GM20000 (cell line): Measurements from ENCODE around the gene KISS1R.
A peak's percentile ranks its signal among the peaks of the same experiment; 100 is the strongest.

Experiments
- DNase-seq: peaks from one replicate; pipeline ENCODE4 v3.0.0; 2012; ENCODE audit warnings: low spot score
- TF ChIP-seq, protein P1 (sequence below): IDR thresholded peaks from 2 replicates; pipeline ENCODE4 v1.5.1; 2012; ENCODE audit warnings: mild to moderate bottlenecking, control low read depth; ENCODE audit errors: extremely low read depth, missing control alignments

KISS1R gene

DNA sequence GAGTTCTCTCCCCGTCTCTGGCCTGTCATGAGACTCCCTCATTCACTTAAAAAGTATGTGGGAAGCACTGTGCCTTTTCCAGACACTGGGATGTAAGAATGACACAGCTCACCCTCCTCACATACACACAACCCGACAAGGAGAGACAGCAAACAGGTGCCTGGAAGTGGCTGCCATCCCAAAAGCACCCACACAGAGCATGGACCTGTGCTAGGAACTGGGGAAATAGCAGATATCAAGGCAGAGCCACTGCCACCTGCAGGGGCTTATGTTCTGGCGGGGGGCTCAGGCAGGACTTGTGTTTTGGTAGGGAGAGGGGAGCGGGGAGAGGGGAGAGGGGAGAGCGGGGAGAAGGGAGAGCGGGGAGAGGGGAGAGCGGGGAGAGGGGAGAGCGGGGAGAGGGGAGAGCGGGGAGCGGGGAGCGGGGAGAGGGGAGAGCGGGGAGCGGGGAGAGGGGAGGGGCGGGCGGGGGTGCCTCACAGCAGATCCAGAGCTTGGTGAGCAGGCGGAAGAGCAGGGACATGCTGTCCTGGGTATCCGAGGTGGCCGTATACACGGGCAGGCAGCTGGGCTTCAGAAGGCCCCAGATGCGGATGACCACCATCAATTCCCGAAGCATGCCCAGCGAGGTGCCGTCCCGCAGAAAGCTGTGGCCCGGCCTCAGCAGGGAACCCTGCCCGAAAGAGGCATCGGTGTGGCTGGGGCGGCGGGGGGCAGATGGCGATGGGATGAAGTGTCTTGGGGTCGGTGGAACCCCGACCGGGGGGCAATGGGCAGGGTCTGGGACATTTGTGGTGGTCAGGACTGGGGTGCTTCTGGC lies 45.5 kb upstream of the KISS1R start:
- DNase-seq: no peak
- TF ChIP-seq, protein P1, sequence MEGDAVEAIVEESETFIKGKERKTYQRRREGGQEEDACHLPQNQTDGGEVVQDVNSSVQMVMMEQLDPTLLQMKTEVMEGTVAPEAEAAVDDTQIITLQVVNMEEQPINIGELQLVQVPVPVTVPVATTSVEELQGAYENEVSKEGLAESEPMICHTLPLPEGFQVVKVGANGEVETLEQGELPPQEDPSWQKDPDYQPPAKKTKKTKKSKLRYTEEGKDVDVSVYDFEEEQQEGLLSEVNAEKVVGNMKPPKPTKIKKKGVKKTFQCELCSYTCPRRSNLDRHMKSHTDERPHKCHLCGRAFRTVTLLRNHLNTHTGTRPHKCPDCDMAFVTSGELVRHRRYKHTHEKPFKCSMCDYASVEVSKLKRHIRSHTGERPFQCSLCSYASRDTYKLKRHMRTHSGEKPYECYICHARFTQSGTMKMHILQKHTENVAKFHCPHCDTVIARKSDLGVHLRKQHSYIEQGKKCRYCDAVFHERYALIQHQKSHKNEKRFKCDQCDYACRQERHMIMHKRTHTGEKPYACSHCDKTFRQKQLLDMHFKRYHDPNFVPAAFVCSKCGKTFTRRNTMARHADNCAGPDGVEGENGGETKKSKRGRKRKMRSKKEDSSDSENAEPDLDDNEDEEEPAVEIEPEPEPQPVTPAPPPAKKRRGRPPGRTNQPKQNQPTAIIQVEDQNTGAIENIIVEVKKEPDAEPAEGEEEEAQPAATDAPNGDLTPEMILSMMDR: no peak

DNA sequence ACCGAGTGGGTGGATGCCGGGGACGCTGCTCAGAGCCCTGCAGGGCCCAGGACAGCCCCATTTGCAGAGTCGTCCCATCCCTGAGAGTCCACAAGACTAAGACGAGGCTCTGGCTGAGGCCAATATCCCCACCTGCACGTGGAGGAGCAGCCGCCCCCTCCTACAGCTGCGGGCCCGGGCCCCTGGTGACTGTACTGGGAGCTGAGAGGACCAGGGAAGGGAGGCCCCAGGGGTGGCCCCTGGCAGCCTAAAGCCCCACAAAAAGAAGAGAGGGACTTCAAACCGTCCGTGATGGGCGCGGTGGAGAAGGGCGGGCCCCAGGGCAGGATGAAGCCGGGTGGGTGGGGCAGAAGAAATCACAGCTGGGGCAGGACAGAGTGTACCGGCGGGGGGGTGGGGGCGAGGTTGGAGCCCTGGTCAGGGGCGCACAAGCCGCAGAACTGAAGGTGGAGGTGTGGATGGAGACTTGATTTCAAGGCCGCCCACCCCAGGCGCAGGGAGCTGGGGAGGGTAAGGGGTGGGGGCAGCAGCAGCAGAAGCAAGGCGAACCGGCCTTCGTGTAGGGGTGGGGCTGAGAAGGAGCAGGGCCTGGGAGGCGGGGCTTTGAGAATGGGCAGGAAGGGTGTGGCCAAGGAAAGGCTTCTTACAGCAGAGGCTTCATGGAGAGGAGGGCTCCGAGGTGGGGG lies 44.7 kb upstream of the KISS1R start:
- TF ChIP-seq, protein P1: no peak
- DNase-seq: peak; percentile 92

DNA sequence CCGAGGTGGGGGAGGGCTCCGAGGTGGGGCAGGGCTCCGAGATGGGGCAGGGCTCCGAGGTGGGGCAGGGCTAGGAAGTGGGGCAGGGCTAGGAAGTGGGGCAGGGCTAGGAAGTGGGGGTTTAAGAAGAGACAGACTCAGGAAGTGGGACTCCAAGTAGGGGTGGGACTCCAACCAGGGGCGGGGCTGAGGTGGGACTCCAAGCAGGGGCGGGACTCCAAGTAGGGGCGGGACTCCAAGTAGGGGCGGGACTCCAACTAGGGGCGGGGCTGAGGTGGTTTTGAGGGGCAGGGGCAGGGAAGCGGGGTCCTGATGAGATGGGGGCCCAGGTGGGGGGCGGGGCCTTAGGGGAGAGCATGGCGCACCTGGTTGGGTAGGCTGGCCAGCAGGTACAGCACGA lies 44.0 kb upstream of the KISS1R start:
- TF ChIP-seq, protein P1: no peak
- DNase-seq: peak; percentile 88

DNA sequence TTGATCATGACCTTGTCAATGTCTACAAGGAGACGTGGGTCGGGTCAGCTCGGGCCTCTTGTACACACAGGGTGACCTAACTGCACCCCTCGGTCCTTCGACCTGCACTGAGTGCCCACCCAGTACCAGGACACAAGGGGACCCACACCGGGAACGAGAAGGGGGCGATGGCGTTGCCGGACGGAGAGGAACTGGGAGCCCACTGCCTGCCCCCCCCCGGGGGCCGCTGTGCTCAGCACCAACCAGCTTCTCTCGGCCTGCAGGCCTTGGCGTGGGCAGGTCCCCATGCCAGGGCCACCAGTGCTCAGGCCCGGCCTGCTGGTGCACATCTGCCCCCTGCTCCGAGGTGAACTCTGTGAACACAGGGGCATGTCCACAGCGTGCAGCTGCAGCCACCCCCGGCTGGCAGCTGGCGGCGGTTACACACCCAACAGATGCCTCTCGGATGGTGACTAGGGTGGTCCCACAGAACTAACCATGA lies 43.5 kb upstream of the KISS1R start:
- no peak for DNase-seq
- TF ChIP-seq, protein P1: no peak

DNA sequence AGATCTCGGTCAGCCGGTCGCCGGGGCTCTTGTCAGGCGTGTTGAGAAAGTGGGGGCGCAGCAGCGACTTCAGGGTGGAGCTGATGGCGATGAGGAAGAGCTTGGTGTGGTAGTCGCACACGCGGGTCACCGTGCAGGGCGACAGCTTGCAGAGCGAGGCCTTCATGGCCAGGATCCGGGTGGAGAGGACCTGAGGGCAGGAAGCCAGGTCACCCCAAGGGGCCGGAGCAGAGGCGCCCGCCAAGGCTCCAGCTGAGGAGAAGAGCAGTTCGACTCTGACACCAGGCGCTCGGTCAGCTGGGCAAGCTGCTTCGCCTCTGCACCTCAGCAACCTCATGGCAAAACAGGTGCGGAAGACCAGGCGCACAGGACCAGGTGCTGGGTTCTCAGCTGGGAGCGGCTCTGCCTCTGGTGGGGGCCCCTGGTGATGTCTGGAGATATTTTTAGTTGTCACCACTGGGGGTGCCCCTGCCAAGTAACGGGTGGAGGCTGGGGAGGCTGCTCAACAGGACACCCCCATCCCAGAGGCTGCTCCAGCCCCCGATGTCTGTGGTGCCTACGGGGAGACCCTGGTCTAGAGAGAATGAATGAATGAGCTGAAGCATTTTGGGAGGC lies 41.8 kb upstream of the KISS1R start:
- TF ChIP-seq, protein P1: no peak

DNA sequence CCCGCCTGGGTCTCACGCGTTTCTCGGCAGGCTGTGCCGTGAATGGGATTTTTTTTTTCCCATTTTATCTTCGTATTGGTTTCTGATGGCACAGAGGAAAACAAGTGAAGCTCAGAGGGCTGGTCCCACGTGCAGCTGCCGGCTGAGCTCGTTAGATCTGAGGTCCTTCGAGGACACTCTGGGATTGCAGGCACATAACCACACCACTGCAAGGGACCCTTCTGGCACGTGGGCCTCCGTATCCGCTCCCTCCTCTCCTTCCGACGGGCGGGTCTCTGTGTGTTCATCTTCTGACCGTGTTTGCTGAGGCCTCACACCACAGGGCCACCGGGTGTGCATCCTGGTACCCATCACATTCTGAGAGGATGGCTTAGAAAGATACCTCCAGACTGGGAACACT lies 41.0 kb upstream of the KISS1R start:
- TF ChIP-seq, protein P1: no peak
- DNase-seq: no peak

More for the DNA sequence above, 41.8 kb upstream of the KISS1R start:
- no peak for DNase-seq
